Dermis microvascular lymphatic vessel endothelial cell (primary cell): Measurements from ENCODE around the gene DEFB132. TPM values are rescaled to one million over a fixed set of nuclear protein-coding genes. Genes with fewer than 3 reads are reported as not detected.
A peak's percentile ranks its signal among the peaks of the same experiment; 100 is the strongest.

Experiments used
- DNase-seq, 2 donors: peaks; one replicate each; pipeline versions ENCODE4 v3.0.0 to v3.0.0-alpha.2; 2010; ENCODE audit warnings: low read depth in 2 of 2
- total RNA-seq: library from RNA; depleted of rRNA; stranded (reverse); fragments of >200 nt; gene quantifications from 2 replicates; pipeline ENCODE4 v1.2.1, GENCODE V29; 2014

DEFB132 gene
- total RNA-seq, 1 donor from 2014 or later = not detected

GRCh38 chr20:297098-297924, 39.8 kb downstream of the DEFB132 start, which contains the start of gene ZCCHC3:
Gene ZCCHC3 (plus strand): TSS chr20:297570. CDS start chr20:297587, 17 bp downstream.
- peak; percentile 71 to 90 for DNase-seq

- DNase-seq = peak in 1 of 2 donors; percentile 69
Measured at GRCh38 chr20:297925-298775, 40.6 kb downstream of the DEFB132 start.

GRCh38 chr20:298776-299391, 41.4 kb downstream of the DEFB132 start:
- DNase-seq = no peak

- no peak for DNase-seq
Measured at GRCh38 chr20:300345-300990, 42.9 kb downstream of the DEFB132 start.

- no peak for DNase-seq
Measured at GRCh38 chr20:301886-302848, 44.6 kb downstream of the DEFB132 start.

GRCh38 chr20:305745-306144, 48.2 kb downstream of the DEFB132 start:
- no peak for DNase-seq

- DNase-seq = no peak
Measured at GRCh38 chr20:308427-309038, 51.0 kb downstream of the DEFB132 start.

- DNase-seq = peak in 1 of 2 donors; percentile 33
Measured at GRCh38 chr20:309306-309840, 51.8 kb downstream of the DEFB132 start.

- peak; percentile 93 to 99 for DNase-seq
Measured at GRCh38 chr20:309841-310644, 52.5 kb downstream of the DEFB132 start.

GRCh38 chr20:310645-311044, 53.1 kb downstream of the DEFB132 start:
- no peak for DNase-seq

Other genes starting within 250 kb of the DEFB132 start
- not detected in 2 replicates for gene DEFB125, start 170.1 kb upstream of the DEFB132 start, total RNA-seq
- not detected in 2 replicates for gene DEFB126, start 115.1 kb upstream of the DEFB132 start, total RNA-seq
- gene DEFB127, start 100.3 kb upstream of the DEFB132 start, total RNA-seq = not detected in 2 replicates
- not detected in 2 replicates for gene DEFB128, start 68.0 kb upstream of the DEFB132 start, total RNA-seq
- not detected in 2 replicates for gene DEFB129, start 30.5 kb upstream of the DEFB132 start, total RNA-seq
- gene C20orf96, start 33.0 kb downstream of the DEFB132 start, total RNA-seq = 1.7 and 2.3 TPM in 2 replicates
- 15.8 and 18.8 TPM in 2 replicates for gene ZCCHC3, start 39.8 kb downstream of the DEFB132 start, total RNA-seq
- gene SOX12, start 67.8 kb downstream of the DEFB132 start, total RNA-seq = 1.7 and 2.9 TPM in 2 replicates
- gene NRSN2, start 89.4 kb downstream of the DEFB132 start, total RNA-seq = 10.5 and 25.2 TPM in 2 replicates
- 36.7 and 47.4 TPM in 2 replicates for gene TRIB3, start 123.0 kb downstream of the DEFB132 start, total RNA-seq
- gene RBCK1, start 150.6 kb downstream of the DEFB132 start, total RNA-seq = 53.7 and 80.9 TPM in 2 replicates
- 15.8 and 25.2 TPM in 2 replicates for gene TBC1D20, start 204.8 kb downstream of the DEFB132 start, total RNA-seq